ENCODE results near the gene SLA2.
A peak's percentile ranks its signal among the peaks of the same experiment; 100 is the strongest.

The SLA2 gene

GRCh38 chr20:36606158-36607066 is 39.6 kb downstream of the SLA2 start:
- DNase-seq = peak; percentile 13
- no peak for TF ChIP-seq CTCF (IDR thresholded peaks at IDR 0.05; ENCODE audit: low read depth, low read length, missing control alignments)

GRCh38 chr20:36605399-36606157 is 40.4 kb downstream of the SLA2 start, which contains the start of gene RAB5IF:
Gene RAB5IF (plus strand): TSS chr20:36605779. CDS start chr20:36605952, 173 bp downstream.
- peak; percentile 93 for TF ChIP-seq CTCF (IDR thresholded peaks at IDR 0.05; ENCODE audit: low read depth, low read length, missing control alignments)
- in situ Hi-C loops (cut with HindIII; ENCODE audit: low pct_ligation_motif_present, low sequenced_read_pairs) = no loop called here
- peak; percentile 96 for DNase-seq

More at GRCh38 chr20:36606158-36607066, 39.6 kb downstream of the SLA2 start:
- Histone ChIP-seq H3K27ac (peak overlapping the region; percentile 55), H3K36me3 (replicated peaks) (peaks cover 29% of the 10 kb centered on the region), H3K4me3 (ENCODE audit: low read depth, low read length) (peak overlapping the region; percentile 98), H3K27me3 (replicated peaks) (no peaks in the 10 kb centered on the region)
- in situ Hi-C loops (cut with HindIII; ENCODE audit: low pct_ligation_motif_present, low sequenced_read_pairs) = no loop called here

GRCh38 chr20:36604952-36605398 is 41.0 kb downstream of the SLA2 start:
- no peak for DNase-seq
- H3K36me3 ChIP-seq (replicated peaks) = peaks cover 19% of the 10 kb centered on the region
- peak overlapping the region; percentile 10 for H3K27ac ChIP-seq
- H3K4me3 ChIP-seq (ENCODE audit: low read depth, low read length) = peak overlapping the region; percentile 43
- in situ Hi-C loops (cut with HindIII; ENCODE audit: low pct_ligation_motif_present, low sequenced_read_pairs) = no loop called here
- no peak for TF ChIP-seq CTCF (IDR thresholded peaks at IDR 0.05; ENCODE audit: low read depth, low read length, missing control alignments)
- no peaks in the 10 kb centered on the region for H3K27me3 ChIP-seq (replicated peaks)

More at GRCh38 chr20:36605399-36606157, 40.4 kb downstream of the SLA2 start, which contains the start of gene RAB5IF:
- Histone ChIP-seq H3K27ac (peak within 1 kb of the TSS; percentile 55), H3K27me3 (replicated peaks) (no peaks in the 10 kb centered on the region), H3K4me3 (ENCODE audit: low read depth, low read length) (peak within 1 kb of the TSS; percentile 98), H3K36me3 (replicated peaks) (peaks cover 24% of the 10 kb centered on the region)

- in situ Hi-C loops (cut with HindIII; ENCODE audit: low pct_ligation_motif_present, low sequenced_read_pairs) = no loop called here
- no peak for DNase-seq
- Histone ChIP-seq H3K36me3 (replicated peaks) (no peaks in the 10 kb centered on the region), H3K27ac (no peak overlapping the region), H3K4me3 (ENCODE audit: low read depth, low read length) (no peak overlapping the region), H3K27me3 (replicated peaks) (no peaks in the 10 kb centered on the region)
- no peak for TF ChIP-seq CTCF (IDR thresholded peaks at IDR 0.05; ENCODE audit: low read depth, low read length, missing control alignments)
These were observed 44.5 kb downstream of the SLA2 start for GRCh38 chr20:36601540-36601939.

GRCh38 chr20:36599912-36600345 is 46.1 kb downstream of the SLA2 start:
- no peak overlapping the region for H3K4me3 ChIP-seq (ENCODE audit: low read depth, low read length)
- no peak overlapping the region for H3K27ac ChIP-seq
- H3K27me3 ChIP-seq (replicated peaks) = no peaks in the 10 kb centered on the region
- no peak for DNase-seq
- in situ Hi-C loops (cut with HindIII; ENCODE audit: low pct_ligation_motif_present, low sequenced_read_pairs) = no loop called here
- TF ChIP-seq CTCF (IDR thresholded peaks at IDR 0.05; ENCODE audit: low read depth, low read length, missing control alignments) = no peak
- H3K36me3 ChIP-seq (replicated peaks) = no peaks in the 10 kb centered on the region
